WI38 (cell line): ENCODE measurements around the gene ZCCHC14.

ENCODE experiments used
- H3K4me3 ChIP-seq: 2 replicates; pipeline ENCODE4 v1.5.1; 2011; ENCODE audit warnings: low read depth, mild to moderate bottlenecking, control low read depth, low read length
- TF ChIP-seq, protein P1 (sequence below): IDR thresholded peaks from 2 replicates; pipeline ENCODE4 v1.5.1; 2012; ENCODE audit warnings: low read depth, mild to moderate bottlenecking, control low read depth, low read length

The ZCCHC14 gene

DNA sequence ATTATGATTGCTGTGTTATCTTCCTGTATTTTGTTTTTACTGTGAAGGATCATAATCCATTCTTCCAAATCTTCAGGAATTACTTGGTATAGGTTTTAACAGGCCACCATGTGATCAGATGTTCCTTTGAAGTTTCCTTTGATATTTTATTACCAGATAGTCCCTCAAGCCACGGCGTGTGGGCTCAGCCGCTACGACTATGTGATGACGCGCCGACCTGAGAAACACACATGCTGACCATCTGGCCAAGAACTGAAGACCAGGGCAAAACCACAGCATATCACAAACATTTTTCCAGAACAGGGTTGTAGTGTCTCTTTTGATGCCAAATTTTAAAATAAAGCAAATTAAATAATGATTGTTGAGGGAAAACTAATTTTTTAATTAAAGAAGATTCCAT lies 47.3 kb downstream of the ZCCHC14 start:
- TF ChIP-seq, protein P1, sequence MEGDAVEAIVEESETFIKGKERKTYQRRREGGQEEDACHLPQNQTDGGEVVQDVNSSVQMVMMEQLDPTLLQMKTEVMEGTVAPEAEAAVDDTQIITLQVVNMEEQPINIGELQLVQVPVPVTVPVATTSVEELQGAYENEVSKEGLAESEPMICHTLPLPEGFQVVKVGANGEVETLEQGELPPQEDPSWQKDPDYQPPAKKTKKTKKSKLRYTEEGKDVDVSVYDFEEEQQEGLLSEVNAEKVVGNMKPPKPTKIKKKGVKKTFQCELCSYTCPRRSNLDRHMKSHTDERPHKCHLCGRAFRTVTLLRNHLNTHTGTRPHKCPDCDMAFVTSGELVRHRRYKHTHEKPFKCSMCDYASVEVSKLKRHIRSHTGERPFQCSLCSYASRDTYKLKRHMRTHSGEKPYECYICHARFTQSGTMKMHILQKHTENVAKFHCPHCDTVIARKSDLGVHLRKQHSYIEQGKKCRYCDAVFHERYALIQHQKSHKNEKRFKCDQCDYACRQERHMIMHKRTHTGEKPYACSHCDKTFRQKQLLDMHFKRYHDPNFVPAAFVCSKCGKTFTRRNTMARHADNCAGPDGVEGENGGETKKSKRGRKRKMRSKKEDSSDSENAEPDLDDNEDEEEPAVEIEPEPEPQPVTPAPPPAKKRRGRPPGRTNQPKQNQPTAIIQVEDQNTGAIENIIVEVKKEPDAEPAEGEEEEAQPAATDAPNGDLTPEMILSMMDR, result no peak
- H3K4me3 ChIP-seq, result no peak overlapping the region

DNA sequence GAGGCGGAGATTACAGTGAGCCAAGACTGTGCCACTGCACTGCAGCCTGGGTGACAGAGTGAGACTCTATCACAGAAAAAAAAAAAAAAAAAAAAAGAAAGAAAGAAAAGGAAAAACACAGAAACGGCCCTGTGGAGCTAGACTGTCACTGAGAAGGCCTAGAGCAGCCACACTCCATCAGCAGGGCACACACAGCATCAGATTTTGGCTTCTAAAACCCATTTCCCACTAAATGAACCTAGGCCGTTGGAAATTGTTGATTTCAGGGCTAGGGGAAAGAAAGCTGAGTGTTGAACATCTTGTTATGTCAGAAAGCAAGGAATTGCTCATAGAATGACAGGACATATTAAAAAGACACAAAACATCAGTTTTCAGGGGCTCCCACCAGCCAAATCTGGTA lies 48.9 kb downstream of the ZCCHC14 start:
- no peak overlapping the region for H3K4me3 ChIP-seq
- TF ChIP-seq, protein P1, result no peak

DNA sequence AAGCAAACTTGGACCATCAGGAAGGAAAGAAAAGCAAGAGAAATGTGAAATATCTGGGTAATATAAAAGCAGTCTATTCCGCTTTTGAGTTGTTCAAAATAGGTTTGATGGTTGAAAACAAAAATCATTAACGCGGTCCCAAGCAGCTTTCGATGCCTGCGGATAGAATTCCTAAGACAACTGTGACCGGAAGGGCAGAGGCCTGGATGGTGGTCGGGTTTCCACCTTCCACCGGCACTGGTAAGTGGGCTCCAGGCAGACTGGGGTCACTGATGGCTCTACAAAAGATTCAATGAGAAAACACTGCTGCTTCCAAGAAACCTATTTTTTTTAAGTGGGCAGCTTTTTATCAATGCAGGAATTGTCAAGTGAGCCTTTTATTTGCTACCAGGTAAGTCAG lies 49.8 kb downstream of the ZCCHC14 start:
- TF ChIP-seq, protein P1, result no peak
- H3K4me3 ChIP-seq, result no peak overlapping the region

DNA sequence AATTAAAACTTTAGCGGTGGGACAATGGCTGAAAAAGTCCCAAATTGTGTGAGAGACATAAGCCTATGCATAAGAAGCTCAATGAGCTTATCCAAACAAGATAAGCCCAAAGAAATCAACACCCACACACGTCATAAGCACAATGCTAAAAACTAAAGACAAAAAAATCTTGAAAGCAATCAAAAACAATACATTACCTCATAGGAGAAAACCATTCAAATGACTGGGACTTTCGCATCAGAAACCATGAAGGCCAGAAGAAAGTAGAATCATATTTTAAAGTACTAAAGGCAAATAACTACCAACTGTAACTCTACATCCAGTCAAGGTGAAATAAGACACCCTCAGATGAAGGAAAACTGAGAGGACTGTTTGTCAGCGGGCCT lies 50.2 kb downstream of the ZCCHC14 start:
- H3K4me3 ChIP-seq, result no peak overlapping the region
- TF ChIP-seq, protein P1, result no peak

DNA sequence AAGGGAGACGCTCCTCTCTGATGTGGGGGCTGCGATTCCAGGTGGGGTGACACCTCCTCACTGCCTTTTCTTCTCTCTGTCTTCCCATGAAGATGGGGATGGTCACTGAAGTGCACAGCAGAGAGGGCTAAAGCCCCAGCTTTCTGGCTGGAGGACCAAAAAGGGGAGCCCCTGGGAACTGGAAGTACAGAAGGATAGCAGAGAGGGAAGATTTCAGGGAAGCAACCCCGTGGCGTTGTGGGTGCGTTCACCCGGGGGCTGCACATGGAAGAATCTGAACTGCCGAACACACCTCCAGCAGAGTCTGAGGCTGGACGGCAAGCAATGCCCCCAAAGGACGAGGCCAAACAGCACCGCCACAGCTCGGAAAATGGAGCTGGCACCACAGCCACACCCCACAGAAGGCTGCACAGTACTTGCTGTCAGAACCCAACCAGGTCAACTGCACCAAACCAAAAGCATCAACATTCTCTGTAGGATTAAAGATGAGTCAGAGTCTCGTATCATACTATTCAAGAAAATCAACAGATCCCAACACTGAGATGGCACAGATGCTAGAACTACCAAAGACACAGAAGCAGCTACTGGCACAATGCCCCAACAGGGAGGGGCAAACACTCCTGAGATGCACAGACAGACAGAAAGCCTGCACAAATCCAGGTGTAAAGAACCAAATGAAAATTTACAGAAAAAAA lies 50.8 kb downstream of the ZCCHC14 start:
- no peak overlapping the region for H3K4me3 ChIP-seq
- TF ChIP-seq, protein P1, result no peak

DNA sequence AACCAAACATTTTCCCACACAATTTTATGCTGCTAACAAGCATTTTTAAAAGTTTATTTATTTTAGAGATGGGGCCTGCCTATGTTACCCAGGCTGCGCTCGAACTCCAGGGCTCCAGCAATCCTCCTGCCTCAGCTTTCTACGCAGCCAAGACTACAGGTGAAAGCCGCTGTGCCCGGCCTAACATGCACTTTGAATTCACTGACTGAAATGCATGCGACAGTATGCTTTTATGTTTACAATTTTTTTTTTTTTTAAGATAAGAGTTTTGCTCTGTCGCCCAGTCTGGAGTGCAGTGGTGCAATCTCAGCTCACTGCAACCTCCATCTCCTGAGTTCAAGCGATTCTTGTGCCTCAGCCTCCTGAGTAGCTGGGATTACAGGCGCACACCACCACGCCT lies 52.9 kb downstream of the ZCCHC14 start:
- H3K4me3 ChIP-seq, result no peak overlapping the region
- TF ChIP-seq, protein P1, result no peak

DNA sequence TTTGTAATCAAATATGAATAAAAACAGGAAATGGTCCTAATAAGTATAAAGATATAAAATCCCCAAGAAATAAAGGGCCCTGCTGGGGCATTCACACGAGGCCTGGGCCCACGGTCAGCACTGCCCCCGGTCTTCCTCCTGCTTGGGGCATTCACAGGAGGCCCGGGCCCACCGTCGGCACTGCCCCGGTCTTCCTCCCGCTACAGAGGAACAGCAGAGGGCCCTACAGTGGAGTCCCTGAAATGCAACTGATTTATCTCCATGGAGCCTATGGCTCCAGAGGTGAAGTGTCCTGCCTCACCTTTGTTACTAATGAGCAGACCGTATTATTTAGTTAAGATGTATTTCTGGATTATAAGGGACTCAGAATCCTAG lies 54.2 kb downstream of the ZCCHC14 start:
- TF ChIP-seq, protein P1, result no peak
- no peak overlapping the region for H3K4me3 ChIP-seq
